ENCODE measurements around the gene ORAI1. TPM values are rescaled to one million over a fixed set of nuclear protein-coding genes. Genes with fewer than 3 reads are reported as not detected.
"Not testable (repeated sequence)": the region's sequence is repeated elsewhere in the genome, so short reads cannot be mapped to it uniquely, and the experiment has no call there.

Gene ORAI1
- total RNA-seq, 2 donors from 2014 or later, result 10.5 to 13.1 TPM

- no peak for DNase-seq (ENCODE audit: low spot score)
Observed at GRCh38 chr12:121673013-121673511, 46.7 kb downstream of the ORAI1 start.

GRCh38 chr12:121676190-121676589 lies 49.9 kb downstream of the ORAI1 start:
- intact Hi-C loops (cut with DNase I), result loop anchor here (10.0 kb wide), 1 partner anchor 181 kb away; no protein-coding TSS in a partner anchor

More at GRCh38 chr12:121673013-121673511, 46.7 kb downstream of the ORAI1 start:
- intact Hi-C loops (cut with DNase I), result loop anchor here (10.0 kb wide), 1 partner anchor 178 kb away; no protein-coding TSS in a partner anchor

GRCh38 chr12:121678305-121678704 lies 52.0 kb downstream of the ORAI1 start:
- intact Hi-C loops (cut with DNase I), result loop anchor here (10.0 kb wide), 1 partner anchor 184 kb away; no protein-coding TSS in a partner anchor
- no peak for DNase-seq (ENCODE audit: low spot score)

More at GRCh38 chr12:121676190-121676589, 49.9 kb downstream of the ORAI1 start:
- no peak for DNase-seq (ENCODE audit: low spot score)

GRCh38 chr12:121678716-121679300 lies 52.5 kb downstream of the ORAI1 start:
- intact Hi-C loops (cut with DNase I), result loop anchor here (10.0 kb wide), 1 partner anchor 184 kb away; no protein-coding TSS in a partner anchor
- DNase-seq (ENCODE audit: low spot score), result no peak

GRCh38 chr12:121679661-121680197 lies 53.4 kb downstream of the ORAI1 start:
- intact Hi-C loops (cut with DNase I), result loop anchor here (2.0 to 10.0 kb wide), 3 partner anchors 127 to 185 kb away; no protein-coding TSS in a partner anchor
- not testable (repeated sequence) for DNase-seq (ENCODE audit: low spot score)

- intact Hi-C loops (cut with DNase I), result no loop called here
- DNase-seq (ENCODE audit: low spot score), result no peak
Observed at GRCh38 chr12:121688966-121689365, 62.6 kb downstream of the ORAI1 start.

GRCh38 chr12:121689430-121689829 lies 63.1 kb downstream of the ORAI1 start:
- no peak for DNase-seq (ENCODE audit: low spot score)
- intact Hi-C loops (cut with DNase I), result no loop called here

Other genes starting within 250 kb of the ORAI1 start
- gene RNF34, start 226.4 kb upstream of the ORAI1 start, total RNA-seq, result 10 to 100 TPM; 24.4 to 27.3 TPM
- gene KDM2B, start 45.5 kb upstream of the ORAI1 start, total RNA-seq, result 10 to 100 TPM; 14.6 to 15.6 TPM
- gene MORN3, start 43.1 kb downstream of the ORAI1 start, total RNA-seq, result under 1 TPM; 0.19 to 0.32 TPM
- gene TMEM120B, start 86.2 kb downstream of the ORAI1 start, total RNA-seq, result 10 to 100 TPM in 1 of 2 donors, 1 to 10 TPM in 1; 7.9 to 11.0 TPM
- 10 to 100 TPM in 1 of 2 donors, 1 to 10 TPM in 1; 5.3 to 10.4 TPM for gene RHOF, start 167.2 kb downstream of the ORAI1 start, total RNA-seq
- gene SETD1B, start 177.5 kb downstream of the ORAI1 start, total RNA-seq, result 10 to 100 TPM; 20.2 to 20.9 TPM
- 10 to 100 TPM in 1 of 2 donors, 1 to 10 TPM in 1; 5.6 to 17.4 TPM for gene HPD, start 232.3 kb downstream of the ORAI1 start, total RNA-seq